ENCODE results near the gene BBS2.

DNA sequence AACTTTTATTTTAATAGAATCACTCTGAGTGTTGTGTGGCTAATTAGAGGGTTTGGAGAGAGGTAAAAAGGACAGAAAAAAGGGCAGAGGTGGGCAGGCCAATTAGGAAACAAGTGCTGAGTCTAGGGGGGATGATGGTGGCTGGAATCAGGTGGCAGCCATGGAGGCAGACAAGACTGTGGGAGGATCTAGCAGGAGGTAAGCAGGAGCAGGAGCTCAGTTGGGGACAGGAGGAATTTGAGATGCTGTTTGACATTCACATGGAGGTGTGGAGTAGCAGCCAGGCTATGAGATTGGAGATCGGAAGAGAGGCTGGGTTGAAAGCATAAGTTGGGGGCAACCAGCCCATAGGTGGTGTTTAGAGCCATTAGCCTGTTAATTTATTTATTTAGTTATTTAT, 41.3 kb upstream of the BBS2 start:
- no peak for TF ChIP-seq CTCF (IDR thresholded peaks at IDR 0.05)
- TF ChIP-seq POLR2AphosphoS5 (IDR thresholded peaks at IDR 0.05) = no peak
- no peak for TF ChIP-seq POLR2A (IDR thresholded peaks at IDR 0.05)
- TF ChIP-seq EP300 (IDR thresholded peaks at IDR 0.05) = no peak

Data from stomach (tissue), 4 donors.